Fibroblast of skin of back (primary cell): ENCODE data around the gene PRKCZ.

Experiments
- DNase-seq: peaks from one replicate; pipeline ENCODE4 v3.0.0-alpha.2; 2013

Gene PRKCZ

GRCh38 chr1:2046174-2046917 lies 3.9 kb upstream of the PRKCZ start:
- DNase-seq: peak; percentile 8

- DNase-seq: no peak
Observed at GRCh38 chr1:2046953-2047748, 3.1 kb upstream of the PRKCZ start.

GRCh38 chr1:2047749-2048729 lies 2.2 kb upstream of the PRKCZ start:
- no peak for DNase-seq

- no peak for DNase-seq
Observed at GRCh38 chr1:2049225-2049717, 940 bp upstream of the PRKCZ start.

- DNase-seq: no peak
Observed at GRCh38 chr1:2050461-2050792, 216 bp downstream of the PRKCZ start.

GRCh38 chr1:2050793-2051682 lies 827 bp downstream of the PRKCZ start:
- DNase-seq: no peak

GRCh38 chr1:2052054-2052679 lies 2.0 kb downstream of the PRKCZ start:
- no peak for DNase-seq

GRCh38 chr1:2052756-2053155 lies 2.5 kb downstream of the PRKCZ start:
- no peak for DNase-seq

GRCh38 chr1:2053217-2053616 lies 3.0 kb downstream of the PRKCZ start:
- no peak for DNase-seq

- no peak for DNase-seq
Observed at GRCh38 chr1:2053784-2054376, 3.7 kb downstream of the PRKCZ start.

GRCh38 chr1:2054560-2054959 lies 4.3 kb downstream of the PRKCZ start:
- DNase-seq: no peak

GRCh38 chr1:2055911-2056575 lies 5.8 kb downstream of the PRKCZ start:
- no peak for DNase-seq

- DNase-seq: no peak
Observed at GRCh38 chr1:2056955-2057590, 6.9 kb downstream of the PRKCZ start.

- no peak for DNase-seq
Observed at GRCh38 chr1:2059290-2059953, 9.2 kb downstream of the PRKCZ start.

GRCh38 chr1:2060072-2060471 lies 9.9 kb downstream of the PRKCZ start:
- no peak for DNase-seq

- no peak for DNase-seq
Observed at GRCh38 chr1:2060535-2060934, 10.3 kb downstream of the PRKCZ start.

GRCh38 chr1:2061065-2061778 lies 11.0 kb downstream of the PRKCZ start:
- no peak for DNase-seq

- DNase-seq: no peak
Observed at GRCh38 chr1:2065699-2066098, 15.5 kb downstream of the PRKCZ start.
